GM18508 (cell line): Measurements from ENCODE around the gene LAMC3.

Experiments used
- ATAC-seq: cut with Tn5 transposase; IDR thresholded peaks from one replicate; pipeline ENCODE4 v1.9.1; 2021; ENCODE audit warnings: moderate number of reproducible peaks; ENCODE audit not compliant: insufficient read depth, unreplicated experiment

The LAMC3 gene

DNA sequence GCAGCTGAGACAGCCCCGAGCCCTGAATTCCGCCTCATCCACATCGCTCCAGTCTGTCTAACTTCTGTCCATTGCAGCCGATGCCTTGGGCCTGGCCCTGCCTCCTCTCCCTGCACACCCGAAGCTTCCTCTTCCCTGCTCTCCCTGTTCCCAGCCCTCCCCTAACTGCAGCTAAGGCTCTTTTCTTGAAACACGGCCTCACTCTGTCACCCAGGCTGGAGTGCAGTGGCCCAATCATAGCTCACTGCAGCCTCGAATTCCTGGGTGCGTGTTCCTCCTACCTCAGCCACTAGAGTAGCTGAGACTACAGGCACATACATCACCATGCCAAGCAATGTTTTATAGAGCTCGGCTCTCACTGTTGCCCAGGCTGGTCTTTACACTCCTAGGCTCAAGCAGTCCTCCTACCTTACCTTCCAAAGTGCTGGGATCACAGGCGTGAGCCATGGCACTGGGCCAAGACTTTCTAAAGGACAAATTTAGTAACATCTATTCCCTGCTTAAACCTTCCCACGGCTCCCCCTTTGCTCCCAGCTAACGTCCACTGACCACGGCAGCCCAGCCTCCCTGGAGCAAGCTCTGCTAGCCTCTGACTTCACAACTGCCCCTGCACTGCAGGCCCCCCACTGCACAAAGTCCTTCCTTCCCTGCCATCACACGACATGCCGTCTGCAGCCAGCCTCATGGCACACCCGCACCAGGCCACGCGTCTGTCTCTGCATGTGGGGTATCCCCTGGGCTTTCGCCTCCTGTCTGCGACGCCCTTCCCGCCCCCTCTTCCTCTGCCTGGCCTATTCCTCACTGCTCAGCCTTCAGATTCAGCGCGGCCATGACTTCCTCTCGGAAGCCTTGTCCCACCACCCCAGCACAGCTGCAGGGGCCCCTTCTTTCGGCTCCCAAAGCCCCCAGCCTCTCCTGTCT lies 28.6 kb downstream of the LAMC3 start:
- ATAC-seq, result no peak

DNA sequence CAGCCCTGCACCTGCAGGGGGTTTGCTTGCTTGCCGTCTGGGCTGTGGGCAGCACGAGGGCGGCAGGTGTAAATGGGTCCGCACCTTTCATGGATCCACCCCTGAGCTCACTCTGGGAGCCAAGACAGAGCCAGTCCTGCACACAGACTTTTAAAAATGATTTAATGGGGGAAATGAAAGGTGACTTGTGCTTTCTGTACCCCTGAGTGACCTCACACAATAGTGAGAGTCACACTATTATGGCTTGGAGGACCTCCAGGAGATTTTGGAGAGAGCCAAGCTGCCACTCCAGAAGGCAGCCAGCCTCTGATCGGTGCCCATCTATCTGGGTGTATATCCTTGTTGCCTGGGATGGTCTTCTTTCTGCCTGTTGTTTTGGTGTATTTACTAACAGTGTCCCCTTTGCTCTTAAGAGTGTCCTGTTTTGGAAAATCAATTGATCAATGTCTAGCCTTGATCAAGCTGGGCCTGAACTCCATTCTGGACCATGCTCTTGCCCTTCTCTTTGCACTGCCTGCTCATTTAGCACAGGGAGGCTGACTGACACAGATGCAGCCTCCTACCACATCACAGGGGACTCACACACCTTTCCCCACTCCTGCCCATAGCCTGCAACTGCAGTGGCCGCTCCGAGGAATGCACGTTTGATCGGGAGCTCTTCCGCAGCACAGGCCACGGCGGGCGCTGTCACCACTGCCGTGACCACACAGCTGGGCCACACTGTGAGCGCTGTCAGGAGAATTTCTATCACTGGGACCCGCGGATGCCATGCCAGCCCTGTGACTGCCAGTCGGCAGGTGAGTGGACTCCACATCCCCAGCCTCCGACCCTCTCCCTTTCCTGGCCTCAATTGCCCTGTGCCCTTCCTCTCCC lies 29.5 kb downstream of the LAMC3 start:
- no peak for ATAC-seq

DNA sequence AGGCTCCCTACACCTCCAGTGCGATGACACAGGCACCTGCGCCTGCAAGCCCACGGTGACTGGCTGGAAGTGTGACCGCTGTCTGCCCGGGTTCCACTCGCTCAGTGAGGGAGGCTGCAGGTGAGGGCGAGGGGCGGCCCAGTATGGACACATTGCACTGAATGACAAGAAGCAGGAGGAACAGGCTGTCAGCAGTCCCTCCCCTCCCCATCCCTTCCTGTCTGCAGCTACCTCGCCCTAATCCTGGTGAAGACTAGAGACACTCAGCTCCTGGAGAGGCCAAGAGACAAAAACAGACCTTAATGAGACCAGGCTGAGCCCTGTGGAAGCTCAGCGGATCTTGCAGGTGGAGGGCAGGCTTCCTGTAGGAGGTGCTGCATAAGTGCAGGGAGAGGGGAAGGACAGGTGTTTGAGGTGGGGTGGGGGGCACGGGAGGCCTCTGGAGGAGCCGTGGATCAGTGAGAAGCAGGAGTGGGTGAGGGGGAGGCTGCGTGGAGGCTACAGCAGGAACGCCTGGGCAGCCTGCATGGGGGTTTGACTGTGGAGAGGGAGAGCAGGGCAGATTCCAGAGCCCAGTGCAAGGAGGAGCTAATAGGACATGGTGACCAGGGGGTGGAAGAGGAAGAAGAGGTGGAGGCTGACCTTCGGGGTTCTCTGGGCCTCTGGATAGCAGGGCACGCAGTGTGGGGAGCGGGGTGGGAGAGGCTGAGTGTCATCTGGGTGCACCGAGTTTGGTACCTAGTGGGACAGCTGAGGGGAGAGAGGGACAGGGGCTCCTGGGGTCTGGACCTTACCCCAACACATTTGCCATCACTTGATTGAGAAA lies 30.4 kb downstream of the LAMC3 start:
- ATAC-seq, result no peak

DNA sequence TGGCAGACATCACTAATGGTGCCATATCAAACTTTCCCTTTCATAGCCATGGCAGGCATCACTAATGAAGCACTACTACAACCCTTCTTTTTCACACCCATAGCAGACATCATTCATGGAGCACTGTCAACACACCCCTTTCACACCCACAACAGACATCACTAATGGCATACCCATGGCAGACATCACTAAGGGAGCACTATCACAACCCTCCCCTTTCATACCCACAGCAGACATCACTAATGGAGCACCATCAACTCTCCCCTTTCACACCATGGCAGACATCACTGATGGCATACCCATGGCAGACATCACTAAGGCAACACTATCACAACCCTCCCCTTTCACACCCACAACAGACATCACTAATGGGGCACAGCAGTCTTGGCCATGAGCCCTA lies 33.7 kb downstream of the LAMC3 start:
- no peak for ATAC-seq

DNA sequence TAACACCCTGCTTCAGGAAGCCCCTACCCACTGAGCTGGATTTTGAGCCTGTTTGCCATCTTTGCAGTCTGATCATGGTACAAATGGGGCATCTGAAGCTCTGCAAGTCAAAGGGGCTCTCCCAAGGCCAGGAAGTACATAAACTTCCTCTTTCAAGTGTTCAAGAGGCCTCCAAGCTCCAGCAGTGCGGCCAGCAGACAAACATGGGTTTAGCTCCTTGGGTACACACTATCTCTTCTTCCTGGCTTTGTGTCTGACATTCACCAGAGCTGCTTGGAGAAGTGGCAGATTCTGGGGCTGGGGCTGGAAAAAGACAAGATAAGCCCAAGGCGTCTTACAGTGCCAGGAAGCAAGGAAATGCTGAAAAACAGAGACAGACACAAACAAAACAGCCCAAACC lies 34.1 kb downstream of the LAMC3 start:
- no peak for ATAC-seq

DNA sequence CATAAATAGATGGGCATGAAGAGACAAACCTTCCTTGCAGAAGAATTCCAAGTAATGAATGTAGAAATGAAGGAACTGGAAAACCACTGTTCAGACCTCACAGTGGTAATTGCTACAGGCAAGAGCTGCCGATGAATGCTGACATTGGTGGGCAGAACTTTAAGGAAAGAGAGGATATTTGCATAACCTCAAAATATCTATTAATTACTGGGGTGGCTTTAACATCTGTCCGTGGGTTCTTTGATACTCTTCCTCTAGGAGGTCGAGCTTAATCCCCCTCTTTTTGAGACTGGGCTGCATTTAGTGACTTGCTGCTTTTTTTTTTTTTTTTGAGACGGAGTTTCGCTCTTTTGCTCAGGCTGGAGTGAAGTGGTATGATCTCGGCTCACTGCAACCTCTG lies 34.7 kb downstream of the LAMC3 start:
- ATAC-seq, result no peak

DNA sequence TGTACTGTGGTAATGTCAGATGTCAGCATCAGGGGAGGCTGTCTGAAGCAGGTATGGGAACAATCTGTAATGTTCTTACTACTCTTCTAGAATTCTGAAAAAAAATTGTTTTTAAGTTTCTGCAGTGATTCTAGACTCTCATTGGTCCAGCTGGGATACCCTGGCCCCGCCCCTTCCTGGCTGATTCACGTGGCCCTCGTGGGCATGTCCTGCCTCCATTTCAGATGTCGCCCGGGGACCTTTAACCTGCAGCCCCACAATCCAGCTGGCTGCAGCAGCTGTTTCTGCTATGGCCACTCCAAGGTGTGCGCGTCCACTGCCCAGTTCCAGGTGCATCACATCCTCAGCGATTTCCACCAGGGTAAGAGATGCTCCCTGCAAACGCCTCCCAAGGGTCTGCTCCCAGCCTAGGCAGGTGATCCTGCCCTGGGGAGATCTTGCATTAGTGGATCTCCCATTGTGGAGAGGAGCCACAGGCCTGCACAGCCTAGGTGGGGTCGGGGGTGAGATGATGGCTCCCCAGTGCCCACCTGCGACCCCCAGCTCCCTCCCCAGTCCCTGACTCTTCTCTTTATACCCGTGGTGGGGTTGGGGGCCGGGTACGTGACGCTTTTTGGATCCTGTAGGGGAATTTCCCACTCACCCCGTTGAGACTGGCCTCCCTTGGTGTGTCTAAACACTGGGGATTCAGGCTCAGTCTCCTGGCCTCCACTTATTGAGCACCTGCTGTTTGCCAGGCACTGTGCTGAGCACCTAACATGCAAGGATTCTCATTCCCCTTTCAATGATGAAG lies 36.5 kb downstream of the LAMC3 start:
- ATAC-seq, result no peak

DNA sequence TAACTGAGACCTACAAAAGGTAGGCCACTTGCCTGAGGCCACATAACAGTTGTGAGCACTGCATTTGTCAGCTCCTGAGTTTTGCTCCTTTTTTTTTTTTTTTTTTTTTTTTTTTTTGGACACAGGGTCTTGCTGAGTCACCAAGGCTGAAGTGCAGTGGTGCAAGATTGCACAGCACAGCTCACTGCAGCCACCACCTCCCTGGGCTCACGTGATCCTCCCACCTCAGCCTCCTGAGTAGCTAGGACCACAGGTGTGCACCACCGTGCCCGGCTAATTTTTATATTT lies 37.1 kb downstream of the LAMC3 start:
- no peak for ATAC-seq

DNA sequence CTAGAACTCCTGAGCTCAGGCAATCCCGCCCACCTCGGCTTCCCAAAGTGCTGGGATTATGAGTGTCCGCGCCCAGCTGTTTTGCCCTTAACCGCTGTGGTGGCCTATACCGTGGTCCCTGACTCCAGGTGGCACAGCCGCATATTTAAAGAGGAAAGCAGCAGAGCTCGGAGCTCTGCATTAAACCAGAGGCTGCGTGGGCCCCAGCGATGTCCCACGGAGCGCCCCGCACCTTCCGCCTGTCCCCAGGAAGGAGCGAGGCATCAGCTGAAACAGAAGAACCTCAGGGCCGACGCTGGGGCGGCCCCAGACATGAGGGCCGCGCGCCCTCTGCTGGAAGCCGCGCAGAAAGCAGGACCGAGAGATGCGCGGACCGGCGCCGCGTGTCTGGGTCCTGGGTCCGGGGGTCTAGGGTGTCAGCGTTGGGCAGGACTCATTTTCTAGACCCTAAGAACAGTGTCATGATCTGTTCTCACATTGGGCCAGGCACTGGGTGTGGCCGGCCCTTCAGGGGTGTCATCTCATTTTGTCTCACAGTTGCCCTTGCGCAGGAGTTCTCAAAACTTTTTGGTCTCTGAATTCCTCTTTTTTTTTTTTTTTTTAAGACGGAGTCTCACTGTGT lies 37.7 kb downstream of the LAMC3 start:
- ATAC-seq, result no peak

DNA sequence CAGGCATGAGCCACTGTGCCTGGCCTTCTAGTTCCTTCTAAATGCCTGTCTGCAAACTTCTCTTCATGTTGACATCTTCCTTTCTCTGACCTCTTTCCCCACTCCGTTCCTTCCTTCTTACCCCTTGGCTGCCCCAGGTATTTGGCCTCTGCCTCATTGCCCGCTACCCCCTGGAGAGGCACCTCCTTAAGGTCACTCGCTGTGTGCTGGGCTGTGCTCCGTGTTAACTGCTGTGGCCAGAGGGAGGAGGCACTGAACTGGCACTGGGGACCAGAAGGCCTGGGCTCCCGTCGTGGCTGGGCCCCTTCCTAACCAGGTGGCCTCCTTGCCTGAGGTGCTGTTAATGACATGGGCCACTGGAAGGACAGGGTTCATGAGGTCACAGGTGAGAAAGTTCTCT lies 39.4 kb downstream of the LAMC3 start:
- ATAC-seq, result no peak

DNA sequence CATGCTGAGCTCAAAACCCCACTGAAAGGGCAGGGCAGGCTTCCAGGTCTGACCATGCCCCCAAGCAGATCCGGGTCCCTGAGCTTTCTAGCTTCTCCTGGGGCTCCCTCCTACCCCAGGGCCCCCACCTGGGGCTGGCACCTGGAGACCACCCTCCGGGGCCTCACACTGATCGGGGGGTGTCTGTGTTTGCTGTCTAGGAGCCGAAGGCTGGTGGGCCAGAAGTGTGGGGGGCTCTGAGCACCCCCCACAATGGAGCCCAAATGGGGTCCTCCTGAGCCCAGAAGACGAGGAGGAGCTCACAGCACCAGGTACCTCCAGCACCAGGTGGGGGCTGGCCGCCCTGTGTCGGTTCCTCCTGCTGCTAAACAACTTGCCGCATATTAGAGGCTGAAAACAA lies 39.8 kb downstream of the LAMC3 start:
- no peak for ATAC-seq

DNA sequence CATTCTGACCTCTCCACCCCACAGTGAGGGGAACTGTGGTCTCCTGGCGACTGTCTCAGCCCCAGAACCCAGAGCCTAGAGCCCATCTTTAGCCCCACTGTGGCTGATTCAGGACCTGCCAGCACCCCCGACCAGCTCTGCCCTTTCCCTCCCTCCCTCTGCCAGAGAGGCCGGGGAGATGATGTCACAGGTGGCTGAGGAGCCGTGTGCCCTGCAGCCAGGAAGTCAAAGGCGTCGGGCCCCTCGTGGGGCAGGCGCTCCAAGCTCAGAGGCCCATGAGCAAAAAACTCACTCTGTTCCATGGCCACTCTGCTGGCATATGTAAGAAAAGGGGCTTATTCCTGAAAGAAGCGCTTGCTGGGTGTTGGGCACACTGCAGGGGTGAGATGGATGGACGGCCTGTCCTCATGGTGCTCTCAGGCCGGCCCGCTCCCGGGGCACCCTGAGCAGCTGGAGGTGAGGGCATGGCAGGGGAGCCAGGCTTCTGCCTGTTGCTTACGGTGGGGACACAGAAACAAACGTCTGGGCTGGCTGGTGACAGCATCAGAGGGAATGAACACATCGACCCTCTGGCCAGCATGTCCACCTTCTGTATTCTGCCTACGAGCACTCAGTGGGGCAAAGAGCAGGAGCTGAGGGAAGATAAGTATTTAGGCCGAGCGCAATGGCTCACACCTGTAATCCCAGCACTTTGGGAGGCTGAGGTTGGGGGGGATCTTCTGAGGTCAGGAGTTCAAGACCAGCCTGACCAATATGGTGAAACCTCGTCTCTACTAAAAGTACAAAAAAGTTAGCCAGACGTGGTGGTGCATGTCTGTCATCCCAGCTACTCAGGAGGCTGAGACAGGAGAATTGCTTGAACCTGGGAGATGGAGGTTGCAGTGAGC lies 41.1 kb downstream of the LAMC3 start:
- no peak for ATAC-seq

DNA sequence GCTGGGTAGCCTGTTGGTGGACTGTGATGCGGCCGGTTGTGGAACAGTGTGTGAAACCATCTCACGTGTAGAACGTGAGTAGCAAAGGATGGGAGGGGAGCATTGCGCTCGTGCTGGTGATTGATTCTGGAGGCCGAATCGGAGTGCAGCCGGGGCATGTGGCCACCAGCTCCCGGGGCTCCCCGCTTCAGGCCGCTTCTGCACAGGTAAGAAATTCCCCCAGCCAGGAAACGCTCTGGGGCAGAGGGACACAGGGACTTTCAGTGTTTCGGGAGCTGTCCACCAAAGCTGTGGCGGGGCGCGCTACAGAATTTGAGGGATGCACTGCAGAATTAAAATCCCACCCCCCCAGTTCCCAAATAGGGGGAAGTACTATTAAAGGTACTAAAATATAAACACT lies 41.9 kb downstream of the LAMC3 start:
- no peak for ATAC-seq

DNA sequence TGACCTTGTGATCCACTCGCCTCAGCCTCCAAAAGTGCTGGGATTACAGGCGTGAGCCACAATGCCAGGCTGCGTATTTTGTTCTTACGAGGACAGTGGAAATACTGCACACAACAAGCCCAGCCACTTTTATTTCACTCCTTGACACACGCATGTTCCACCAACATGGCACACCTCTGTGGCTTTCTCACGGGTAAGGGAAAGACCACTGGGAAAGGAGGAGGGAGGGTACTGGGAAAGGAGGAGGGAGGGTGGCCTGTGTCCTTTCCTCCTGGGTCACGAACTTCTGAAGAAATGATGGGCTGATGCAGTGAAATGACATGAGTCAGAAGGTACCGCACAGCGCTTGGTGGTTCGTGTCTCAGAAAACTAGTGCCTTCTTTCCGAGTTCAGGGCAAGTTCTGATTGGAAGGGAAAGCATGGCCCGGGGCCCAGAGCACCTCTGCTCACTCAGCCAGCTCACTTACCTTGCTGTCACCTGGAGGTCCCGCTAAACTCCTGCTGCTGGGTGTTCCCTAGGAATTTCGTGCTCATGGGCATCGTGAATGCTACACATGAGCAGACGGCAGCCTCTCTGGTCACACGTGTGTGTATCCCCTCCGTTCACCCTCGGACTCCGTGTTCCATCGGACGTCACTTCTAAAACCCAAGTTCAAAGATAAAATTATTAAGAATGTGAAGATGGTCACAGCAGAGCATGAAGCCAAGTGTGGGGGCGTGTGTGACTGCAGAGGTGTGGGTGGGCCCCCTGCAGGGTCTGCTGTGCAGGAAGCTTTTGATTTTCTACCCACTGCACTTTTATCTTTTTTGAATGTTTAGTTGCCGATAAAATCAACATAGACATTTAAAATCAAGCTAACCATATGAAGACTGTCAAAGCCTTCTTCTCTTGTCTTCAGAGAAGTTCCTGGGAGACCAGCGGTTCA lies 42.9 kb downstream of the LAMC3 start:
- no peak for ATAC-seq

DNA sequence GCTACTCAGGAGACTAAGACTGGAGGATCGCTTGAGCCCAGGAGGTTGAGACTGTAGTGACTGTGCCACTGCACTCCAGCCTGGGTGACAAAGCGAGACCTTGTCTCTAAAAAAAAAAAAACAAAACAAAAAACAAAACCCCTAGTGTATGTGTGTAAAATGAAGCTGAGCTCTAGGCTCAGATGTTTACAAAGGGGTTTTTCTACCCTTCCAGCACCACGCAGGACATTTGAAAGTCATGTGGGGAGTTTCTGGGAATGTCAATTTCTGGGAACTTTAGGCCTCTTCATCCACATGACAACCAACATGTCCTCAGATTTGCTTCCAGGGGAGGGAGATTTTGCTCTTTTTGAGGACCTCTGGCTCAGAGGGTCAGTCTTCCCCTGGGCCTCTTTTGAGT lies 44.9 kb downstream of the LAMC3 start:
- no peak for ATAC-seq

DNA sequence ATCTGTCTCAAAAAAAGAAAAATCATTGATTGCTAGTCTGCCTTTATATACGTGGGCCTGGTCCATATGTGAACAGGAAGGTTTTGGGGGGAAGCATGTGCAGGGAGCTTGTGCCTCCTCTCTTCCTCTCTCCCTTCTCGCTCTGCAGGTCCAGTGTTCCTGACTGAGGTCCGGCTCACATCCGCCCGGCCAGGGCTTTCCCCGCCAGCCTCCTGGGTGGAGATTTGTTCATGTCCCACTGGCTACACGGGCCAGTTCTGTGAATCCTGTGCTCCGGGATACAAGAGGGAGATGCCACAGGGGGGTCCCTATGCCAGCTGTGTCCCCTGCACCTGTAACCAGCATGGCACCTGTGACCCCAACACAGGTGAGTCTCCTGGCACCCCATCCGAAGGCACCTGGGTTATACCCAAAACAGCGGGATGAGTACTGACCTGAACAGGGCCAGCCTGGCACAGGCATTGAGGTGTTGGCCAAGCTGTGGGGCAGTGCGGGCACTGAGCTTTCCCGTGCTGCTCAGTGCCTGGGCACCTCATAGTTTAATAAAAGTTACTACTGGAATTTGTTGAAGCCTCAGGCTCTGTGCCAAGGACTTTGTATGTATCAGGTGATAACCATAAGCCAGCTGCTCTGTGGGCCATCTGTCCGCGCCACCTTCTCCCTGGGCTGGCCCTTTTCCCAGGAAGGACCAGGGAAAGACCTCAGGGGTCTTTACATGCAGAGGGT lies 48.0 kb downstream of the LAMC3 start:
- ATAC-seq, result no peak
